H9 (cell line): ENCODE results near the gene ZBTB17. TPM values are rescaled to one million over a fixed set of nuclear protein-coding genes. Genes with fewer than 3 reads are reported as not detected.

Experiments
- DNase-seq: peaks from one replicate; pipeline ENCODE4 v3.0.0-alpha.2; 2017
- H2AFZ ChIP-seq: one replicate; pipeline ENCODE4 v1.6.1; 2013; ENCODE audit warnings: mild to moderate bottlenecking, low read length, control low read depth, moderate library complexity
- H2AK5ac ChIP-seq: 2 replicates; pipeline ENCODE4 v1.6.1; 2013; ENCODE audit warnings: low read length, control low read depth, mixed read lengths; ENCODE audit not compliant: insufficient read length
- H2BK120ac ChIP-seq: one replicate; pipeline ENCODE4 v1.6.1; 2013; ENCODE audit warnings: low read depth, mild to moderate bottlenecking, low read length, control low read depth, inconsistent platforms; ENCODE audit not compliant: poor library complexity, severe bottlenecking
- H2BK12ac ChIP-seq: 2 replicates; pipeline ENCODE4 v1.6.1; 2013; ENCODE audit warnings: low read length, control low read depth, mixed read lengths, low read depth; ENCODE audit not compliant: insufficient read length
- H2BK15ac ChIP-seq: 2 replicates; pipeline ENCODE4 v1.6.1; 2013; ENCODE audit warnings: low read depth, low read length, control low read depth
- H2BK20ac ChIP-seq: one replicate; pipeline ENCODE4 v1.6.1; 2013; ENCODE audit warnings: low read depth, mild to moderate bottlenecking, low read length, control low read depth, inconsistent platforms; ENCODE audit not compliant: poor library complexity, severe bottlenecking
- H2BK5ac ChIP-seq: 2 replicates; pipeline ENCODE4 v1.6.1; 2013; ENCODE audit warnings: low read length, control low read depth, mixed read lengths; ENCODE audit not compliant: insufficient read length
- H3K14ac ChIP-seq: 2 replicates; pipeline ENCODE4 v1.6.1; 2013; ENCODE audit warnings: low read length, control low read depth; ENCODE audit not compliant: insufficient read depth
- H3K18ac ChIP-seq: 2 replicates; pipeline ENCODE4 v1.6.1; 2013; ENCODE audit warnings: low read depth, mild to moderate bottlenecking, mixed read lengths, low read length, control low read depth; ENCODE audit not compliant: insufficient read length
- H3K23ac ChIP-seq: 2 replicates; pipeline ENCODE4 v1.6.1; 2013; ENCODE audit warnings: low read length, control low read depth, mixed read lengths, low read depth; ENCODE audit not compliant: insufficient read length
- H3K23me2 ChIP-seq: 2 replicates; pipeline ENCODE4 v1.6.1; 2013; ENCODE audit warnings: low read depth, mild to moderate bottlenecking, mixed read lengths, low read length, control low read depth; ENCODE audit not compliant: insufficient read length, poor library complexity, severe bottlenecking
- H3K27ac ChIP-seq: 2 replicates; pipeline ENCODE4 v1.5.1; 2013; ENCODE audit warnings: low read length, control low read depth, mixed read lengths, low read depth; ENCODE audit not compliant: insufficient read length
- H3K27me3 ChIP-seq: 2 replicates; pipeline ENCODE4 v1.6.1; 2013; ENCODE audit warnings: low read length, control low read depth, inconsistent platforms; ENCODE audit not compliant: insufficient read depth
- H3K4ac ChIP-seq: 2 replicates; pipeline ENCODE4 v1.6.1; 2013; ENCODE audit warnings: low read depth, mild to moderate bottlenecking, control low read depth, inconsistent platforms, low read length, moderate library complexity
- H3K4me1 ChIP-seq: 2 replicates; pipeline ENCODE4 v1.6.1; 2013; ENCODE audit warnings: low read length, control low read depth, inconsistent platforms; ENCODE audit not compliant: insufficient read depth
- H3K4me2 ChIP-seq: 2 replicates; pipeline ENCODE4 v1.6.1; 2013; ENCODE audit warnings: low read length, control low read depth, mixed read lengths; ENCODE audit not compliant: insufficient read length, insufficient read depth
- H3K56ac ChIP-seq: 2 replicates; pipeline ENCODE4 v1.6.1; 2013; ENCODE audit warnings: low read depth, mild to moderate bottlenecking, mixed read lengths, low read length, control low read depth; ENCODE audit not compliant: insufficient read length
- H3K79me1 ChIP-seq: 2 replicates; pipeline ENCODE4 v1.6.1; 2013; ENCODE audit warnings: low read depth, mild to moderate bottlenecking, moderate library complexity, low read length, control low read depth, inconsistent platforms; ENCODE audit not compliant: insufficient read depth, poor library complexity, severe bottlenecking
- H3K79me2 ChIP-seq: 2 replicates; pipeline ENCODE4 v1.6.1; 2013; ENCODE audit warnings: low read length, control low read depth, inconsistent platforms; ENCODE audit not compliant: insufficient read depth
- H3K9ac ChIP-seq: 2 replicates; pipeline ENCODE4 v1.6.1; 2013; ENCODE audit warnings: low read length, control low read depth, mixed read lengths; ENCODE audit not compliant: insufficient read length; ENCODE audit errors: extremely low read depth
- H3K9me3 ChIP-seq: one replicate; pipeline ENCODE4 v1.6.1; 2013; ENCODE audit warnings: low read depth, low read length, inconsistent platforms; ENCODE audit not compliant: control insufficient read depth
- H3T11ph ChIP-seq: one replicate; pipeline ENCODE4 v1.6.1; 2013; ENCODE audit warnings: mild to moderate bottlenecking, low read length, control low read depth, inconsistent platforms
- H4K20me1 ChIP-seq: one replicate; pipeline ENCODE4 v1.6.1; 2013; ENCODE audit not compliant: control insufficient read depth, insufficient read length, insufficient read depth
- H4K5ac ChIP-seq: 2 replicates; pipeline ENCODE4 v1.6.1; 2013; ENCODE audit warnings: low read depth, mild to moderate bottlenecking, mixed read lengths, low read length, control low read depth; ENCODE audit not compliant: insufficient read length
- H4K8ac ChIP-seq: replicated peaks from 2 replicates; pipeline ENCODE4 v1.6.1; 2013; ENCODE audit warnings: low read length, control low read depth, mixed read lengths, low read depth; ENCODE audit not compliant: insufficient read length
- H4K91ac ChIP-seq: 2 replicates; pipeline ENCODE4 v1.6.1; 2013; ENCODE audit warnings: low read depth, mild to moderate bottlenecking, moderate library complexity, mixed read lengths, low read length, control low read depth; ENCODE audit not compliant: insufficient read length
- H3K27ac Mint-ChIP-seq, 3 experiments: 2 replicates in 2 of 3; 3 replicates in 1 of 3; pipeline ENCODE4 v1.8.0; 2020 to 2021; ENCODE audit warnings: mixed read lengths in 3 of 3, mild to moderate bottlenecking in 1 of 3, moderate library complexity in 1 of 3
- H3K27me3 Mint-ChIP-seq: 2 replicates; pipeline ENCODE4 v1.8.0; 2021; ENCODE audit warnings: low read depth, mild to moderate bottlenecking, moderate library complexity, mixed read lengths
- H3K36me3 Mint-ChIP-seq, 3 experiments: 2 replicates in 2 of 3; 3 replicates in 1 of 3; pipeline ENCODE4 v1.8.0; 2020 to 2021; ENCODE audit warnings: low read depth in 3 of 3, mixed read lengths in 3 of 3; ENCODE audit not compliant: insufficient read depth in 1 of 3
- H3K4me1 Mint-ChIP-seq, 2 experiments: 2 replicates each; pipeline ENCODE4 v1.8.0; 2020; ENCODE audit warnings: mixed read lengths in 2 of 2
- H3K4me3 Mint-ChIP-seq, 2 experiments: 2 replicates in 1 of 2; 3 replicates in 1 of 2; pipeline ENCODE4 v1.8.0; 2020 to 2021; ENCODE audit warnings: mild to moderate bottlenecking in 2 of 2, mixed read lengths in 2 of 2, moderate library complexity in 1 of 2
- H3K9me3 Mint-ChIP-seq, 2 experiments: 2 replicates in 1 of 2; 3 replicates in 1 of 2; pipeline ENCODE4 v1.8.0; 2020; ENCODE audit warnings: mild to moderate bottlenecking in 2 of 2, mixed read lengths in 2 of 2, moderate library complexity in 1 of 2
- WGBS: extraction: QIAGEN DNeasy Blood & Tissue Kit; methylation state at CpG from one replicate; pipeline ENCODE4 v1.1.7; 2013; ENCODE audit warnings: missing lambda C conversion rate, low lambda C conversion rate, mixed read lengths; ENCODE audit not compliant: insufficient read length; ENCODE audit errors: extremely low coverage; 5-methylcytosine and 5-hydroxymethylcytosine counted together
- total RNA-seq: library from RNA; stranded (reverse); gene quantifications from 2 replicates; pipeline ENCODE4 v1.2.1, GENCODE V29; 2021
- TF ChIP-seq, protein P1 (sequence below): fragments of 200-600 bp; sonication (generic); conservative IDR thresholded peaks from 3 replicates; pipeline ENCODE4 v1.8.0; 2021; ENCODE audit warnings: antibody characterized with exemption, mild to moderate bottlenecking

Gene ZBTB17
- total RNA-seq, 1 experiment from 2014 or later, result 16.5 TPM

DNA sequence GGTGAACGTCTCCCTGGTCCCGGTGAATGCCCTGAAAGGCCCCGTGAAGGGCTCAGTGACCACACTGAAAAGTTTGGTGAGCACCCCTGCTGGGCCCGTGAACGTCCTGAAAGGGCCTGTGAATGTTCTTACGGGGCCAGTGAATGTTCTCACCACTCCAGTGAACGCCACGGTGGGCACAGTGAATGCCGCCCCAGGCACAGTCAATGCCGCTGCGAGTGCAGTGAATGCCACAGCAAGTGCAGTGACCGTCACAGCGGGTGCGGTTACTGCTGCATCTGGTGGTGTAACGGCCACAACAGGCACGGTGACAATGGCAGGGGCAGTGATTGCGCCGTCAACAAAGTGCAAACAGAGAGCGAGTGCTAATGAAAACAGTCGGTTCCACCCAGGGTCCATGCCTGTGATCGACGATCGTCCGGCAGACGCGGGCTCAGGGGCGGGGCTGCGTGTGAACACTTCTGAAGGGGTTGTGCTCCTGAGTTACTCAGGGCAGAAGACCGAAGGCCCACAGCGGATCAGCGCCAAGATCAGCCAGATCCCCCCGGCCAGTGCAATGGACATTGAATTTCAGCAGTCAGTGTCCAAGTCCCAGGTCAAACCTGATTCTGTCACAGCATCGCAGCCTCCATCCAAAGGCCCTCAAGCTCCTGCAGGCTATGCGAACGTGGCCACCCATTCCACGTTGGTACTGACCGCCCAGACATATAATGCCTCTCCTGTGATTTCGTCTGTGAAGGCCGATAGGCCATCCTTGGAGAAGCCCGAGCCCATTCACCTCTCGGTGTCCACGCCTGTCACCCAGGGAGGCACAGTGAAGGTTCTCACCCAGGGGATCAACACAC lies 41.5 kb downstream of the ZBTB17 start:
- Mint-ChIP-seq H3K36me3 (peaks cover 60 to 91% (median 87%) of the 10 kb centered on the region in 3 experiments), H3K27me3 (no peaks in the 10 kb centered on the region), H3K27ac (no peak overlapping the region; a peak in 1 of 7 replicates), H3K4me1 (peaks cover 5 to 6% of the 10 kb centered on the region in 2 experiments), H3K9me3 (no peaks in the 10 kb centered on the region), H3K4me3 (no peak overlapping the region; a peak in 1 of 5 replicates)
- no peaks in the 10 kb centered on the region for H3K23me2 ChIP-seq
- H2AFZ ChIP-seq, result no peak overlapping the region
- no peak overlapping the region for H3K27ac ChIP-seq
- H3K4me1 ChIP-seq, result no peaks in the 10 kb centered on the region
- H2BK15ac ChIP-seq, result no peak overlapping the region
- no peak overlapping the region for H3K4me2 ChIP-seq
- TF ChIP-seq, protein P1, sequence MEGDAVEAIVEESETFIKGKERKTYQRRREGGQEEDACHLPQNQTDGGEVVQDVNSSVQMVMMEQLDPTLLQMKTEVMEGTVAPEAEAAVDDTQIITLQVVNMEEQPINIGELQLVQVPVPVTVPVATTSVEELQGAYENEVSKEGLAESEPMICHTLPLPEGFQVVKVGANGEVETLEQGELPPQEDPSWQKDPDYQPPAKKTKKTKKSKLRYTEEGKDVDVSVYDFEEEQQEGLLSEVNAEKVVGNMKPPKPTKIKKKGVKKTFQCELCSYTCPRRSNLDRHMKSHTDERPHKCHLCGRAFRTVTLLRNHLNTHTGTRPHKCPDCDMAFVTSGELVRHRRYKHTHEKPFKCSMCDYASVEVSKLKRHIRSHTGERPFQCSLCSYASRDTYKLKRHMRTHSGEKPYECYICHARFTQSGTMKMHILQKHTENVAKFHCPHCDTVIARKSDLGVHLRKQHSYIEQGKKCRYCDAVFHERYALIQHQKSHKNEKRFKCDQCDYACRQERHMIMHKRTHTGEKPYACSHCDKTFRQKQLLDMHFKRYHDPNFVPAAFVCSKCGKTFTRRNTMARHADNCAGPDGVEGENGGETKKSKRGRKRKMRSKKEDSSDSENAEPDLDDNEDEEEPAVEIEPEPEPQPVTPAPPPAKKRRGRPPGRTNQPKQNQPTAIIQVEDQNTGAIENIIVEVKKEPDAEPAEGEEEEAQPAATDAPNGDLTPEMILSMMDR, result no peak
- H2BK12ac ChIP-seq, result no peak overlapping the region
- no peaks in the 10 kb centered on the region for H4K20me1 ChIP-seq
- no peak overlapping the region for H4K5ac ChIP-seq
- no peak overlapping the region for H3K9ac ChIP-seq
- H3K4ac ChIP-seq, result no peak overlapping the region
- WGBS, result no CpG with 5 or more reads among the region's 42 CpGs
- no peak overlapping the region for H2BK5ac ChIP-seq
- H4K8ac ChIP-seq, result no peak overlapping the region
- H3K79me2 ChIP-seq, result no peaks in the 10 kb centered on the region
- H3K9me3 ChIP-seq, result no peaks in the 10 kb centered on the region
- no peak for DNase-seq
- no peaks in the 10 kb centered on the region for H3K79me1 ChIP-seq
- no peak overlapping the region for H2BK120ac ChIP-seq
- H3K23ac ChIP-seq, result no peak overlapping the region
- H3K18ac ChIP-seq, result no peak overlapping the region
- no peak overlapping the region for H2BK20ac ChIP-seq
- no peaks in the 10 kb centered on the region for H3K27me3 ChIP-seq
- H3K56ac ChIP-seq, result no peak overlapping the region
- H3K14ac ChIP-seq, result no peak overlapping the region
- no peak overlapping the region for H2AK5ac ChIP-seq
- H4K91ac ChIP-seq, result no peak overlapping the region
- H3T11ph ChIP-seq, result no peak overlapping the region
